Naive thymus-derived CD4-positive, alpha-beta T cell (primary cell): ENCODE results near the gene BTG4. TPM values are rescaled to one million over a fixed set of nuclear protein-coding genes. Genes with fewer than 3 reads are reported as not detected.
A peak's percentile ranks its signal among the peaks of the same experiment; 100 is the strongest.

Experiments used
- ATAC-seq: fragments of 150-1000 bp; cut with Tn5 transposase; 2 replicates; pipeline ENCODE4 v1.10.0; 2021; ENCODE audit warnings: mild to moderate bottlenecking, moderate library complexity
- CTCF ChIA-PET: fragments of 350-600 bp; sonication (Branson Sonifier 250); formaldehyde crosslinking; loops from one replicate; lab custom pipeline; 2021; ENCODE audit warnings: antibody characterized with exemption; lab: Charles Lee
- POLR2A ChIA-PET: fragments of 350-600 bp; sonication (Branson Sonifier 250); formaldehyde crosslinking; loops from one replicate; lab custom pipeline; 2021; ENCODE audit warnings: antibody characterized with exemption, inconsistent platforms; lab: Charles Lee
- DNase-seq, 9 donors: peaks; one replicate each; pipeline versions ENCODE4 v3.0.0 to v3.0.0-alpha.2; 2020 to 2022; ENCODE audit warnings: mixed read lengths in 1 of 9
- H3K27ac ChIP-seq: one replicate; pipeline ENCODE4 v1.7.0; 2013; ENCODE audit warnings: mild to moderate bottlenecking, low read depth, low read length, moderate library complexity
- H3K27me3 ChIP-seq, 2 donors: one replicate each; pipeline ENCODE4 v1.7.0; 2013; ENCODE audit warnings: low read length in 2 of 2, mild to moderate bottlenecking in 2 of 2, moderate library complexity in 2 of 2; ENCODE audit not compliant: control insufficient read depth in 2 of 2, insufficient read depth in 2 of 2
- H3K36me3 ChIP-seq, 3 experiments: 1 replicate in 2 of 3; 2 replicates in 1 of 3; pipeline ENCODE4 v1.7.0; 2013; ENCODE audit warnings: low read length in 3 of 3, mild to moderate bottlenecking in 3 of 3, moderate library complexity in 1 of 3; ENCODE audit not compliant: insufficient read depth in 3 of 3, control insufficient read depth in 2 of 3
- H3K4me1 ChIP-seq, 2 donors: one replicate each; pipeline ENCODE4 v1.7.0; 2013; ENCODE audit warnings: low read length in 2 of 2, mild to moderate bottlenecking in 2 of 2, moderate library complexity in 1 of 2; ENCODE audit not compliant: control insufficient read depth in 2 of 2, insufficient read depth in 2 of 2
- H3K4me3 ChIP-seq: 2 replicates; pipeline ENCODE4 v1.7.0; 2013; ENCODE audit warnings: mild to moderate bottlenecking, low read length
- H3K9me3 ChIP-seq, 3 experiments: 1 replicate in 2 of 3; 2 replicates in 1 of 3; pipeline ENCODE4 v1.7.0; 2013; ENCODE audit warnings: low read length in 3 of 3; ENCODE audit not compliant: control insufficient read depth in 2 of 3
- H3K27ac Mint-ChIP-seq, 9 donors: one replicate each; pipeline ENCODE4 v1.8.0; 2020 to 2022; ENCODE audit warnings: mixed read lengths in 9 of 9, mild to moderate bottlenecking in 8 of 9, moderate library complexity in 5 of 9, inconsistent platforms in 2 of 9
- H3K27me3 Mint-ChIP-seq, 5 donors: one replicate each; pipeline ENCODE4 v1.8.0; 2021 to 2022; ENCODE audit warnings: mixed read lengths in 5 of 5, mild to moderate bottlenecking in 1 of 5
- H3K36me3 Mint-ChIP-seq, 5 donors: one replicate each; pipeline ENCODE4 v1.8.0; 2020 to 2022; ENCODE audit warnings: mixed read lengths in 5 of 5, mild to moderate bottlenecking in 3 of 5, inconsistent platforms in 1 of 5
- H3K4me1 Mint-ChIP-seq, 7 donors: one replicate each; pipeline ENCODE4 v1.8.0; 2020 to 2022; ENCODE audit warnings: mixed read lengths in 7 of 7, mild to moderate bottlenecking in 3 of 7, inconsistent platforms in 1 of 7
- H3K4me3 Mint-ChIP-seq, 10 donors: one replicate each; pipeline ENCODE4 v1.8.0; 2020 to 2022; ENCODE audit warnings: mild to moderate bottlenecking in 10 of 10, mixed read lengths in 10 of 10, moderate library complexity in 6 of 10, inconsistent platforms in 2 of 10
- H3K9me3 Mint-ChIP-seq, 11 donors: one replicate each; pipeline ENCODE4 v1.8.0; 2020 to 2022; ENCODE audit warnings: mixed read lengths in 11 of 11, mild to moderate bottlenecking in 4 of 11, inconsistent platforms in 1 of 11, moderate library complexity in 1 of 11
- intact Hi-C, 2 donors: fragments of 100-400 bp; cut with micrococcal nuclease; formaldehyde crosslinking; loops; one replicate each; pipeline ENCODE4 v1.15.1; 2023
- polyA plus RNA-seq, 2 donors: library from polyadenylated mRNA; unstranded; fragments of 300-500 nt; fragmentation: Illumina TruSeq; gene quantifications; one replicate each; pipeline ENCODE4 v1.2.3, GENCODE V29; 2021
- total RNA-seq, 6 experiments: library from RNA in 5 of 6; stranded (reverse) in 5 of 6; gene quantifications; 1 replicate in 5 of 6; 2 replicates in 1 of 6; pipeline ENCODE4 v1.2.3 and lab custom pipeline; 2021 to 2026

Gene BTG4
- total RNA-seq = not detected
- not detected for polyA plus RNA-seq
- not detected for total RNA-seq (lab: John Stamatoyannopoulos, UW)

GRCh38 chr11:111512296-111513239 lies at the start of gene BTG4:
BTG4 (minus strand) TSS chr11:111512386; CDS start chr11:111498776, 13,610 bp downstream.
- peaks cover 0 to 4% (median 2%) of the 10 kb centered on the region in 5 donors for H3K36me3 Mint-ChIP-seq
- H3K27ac Mint-ChIP-seq = peak within 1 kb of the TSS in 1 of 9 donors; percentile 44
- H3K9me3 Mint-ChIP-seq = peaks cover 0 to 4% (median 0%) of the 10 kb centered on the region in 11 donors
- peaks cover 5 to 10% of the 10 kb centered on the region in 2 donors for H3K27me3 ChIP-seq
- H3K9me3 ChIP-seq = no peaks in the 10 kb centered on the region
- H3K27ac ChIP-seq = no peak within 1 kb of the TSS
- intact Hi-C loops = loop anchor here (1.0 to 2.0 kb wide), 3 partner anchors 14 to 29 kb away; partner anchors contain the start of gene LAYN (in 1 of the 2)
- H3K4me3 Mint-ChIP-seq = peak within 1 kb of the TSS; percentile 22 to 83 (median 66)
- H3K27me3 Mint-ChIP-seq = peaks cover 48 to 69% (median 54%) of the 10 kb centered on the region in 5 donors
- ChIA-PET CTCF (interaction anchor here (0.7 kb wide), 1 partner anchor 11 kb away, joined by 3 read pairs; no protein-coding TSS in a partner anchor), POLR2A (no interaction called here)
- H3K4me1 ChIP-seq = peaks cover 0 to 3% of the 10 kb centered on the region in 2 donors
- no peaks in the 10 kb centered on the region for H3K36me3 ChIP-seq
- H3K4me1 Mint-ChIP-seq = peaks cover 0 to 19% (median 12%) of the 10 kb centered on the region in 7 donors
- ATAC-seq = peak; percentile 53
- peak in 8 of 9 donors; percentile 2 to 38 (median 12) for DNase-seq
- H3K4me3 ChIP-seq = no peak within 1 kb of the TSS

GRCh38 chr11:111561791-111562325 lies 49.7 kb upstream of the BTG4 start:
- Mint-ChIP-seq H3K27ac (no peak overlapping the region), H3K4me1 (peaks cover 0 to 1% (median 0%) of the 10 kb centered on the region in 7 donors), H3K4me3 (no peak overlapping the region), H3K9me3 (peaks cover 0 to 2% (median 0%) of the 10 kb centered on the region in 11 donors), H3K36me3 (peaks cover 0 to 4% (median 0%) of the 10 kb centered on the region in 5 donors), H3K27me3 (peaks cover 0 to 6% (median 0%) of the 10 kb centered on the region in 5 donors)
- Histone ChIP-seq H3K27me3 (no peaks in the 10 kb centered on the region), H3K9me3 (no peaks in the 10 kb centered on the region), H3K4me1 (no peaks in the 10 kb centered on the region), H3K4me3 (no peak overlapping the region), H3K27ac (no peak overlapping the region), H3K36me3 (no peaks in the 10 kb centered on the region)
- DNase-seq = no peak
- ChIA-PET CTCF (interaction anchor here (0.7 to 2.4 kb wide), 4 partner anchors 10 to 400 kb away, joined by 3 to 9 read pairs (median 5); no protein-coding TSS in a partner anchor), POLR2A (no interaction called here)
- no peak for ATAC-seq
- intact Hi-C loops = no loop called here

DNA sequence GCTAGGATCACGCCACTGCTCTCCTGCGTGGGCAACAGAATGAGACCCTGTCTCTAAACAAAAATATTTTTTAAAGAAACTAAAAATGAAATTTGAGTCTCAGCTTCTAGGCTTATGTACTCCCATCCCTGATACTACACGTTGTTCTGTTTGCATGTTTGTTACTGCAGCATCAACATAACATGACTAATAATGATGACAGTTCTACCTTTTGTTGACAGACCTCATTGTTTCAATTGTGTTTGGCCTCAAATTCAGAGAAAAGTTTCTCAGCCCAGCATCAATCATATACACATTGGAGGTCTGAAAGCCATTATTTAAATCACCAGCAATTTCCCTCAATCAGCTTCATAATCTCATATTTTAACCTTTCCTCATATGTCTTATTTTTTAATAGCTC lies 49.1 kb upstream of the BTG4 start:
- Histone ChIP-seq H3K9me3 (peaks cover 0 to 1% (median 0%) of the 10 kb centered on the region in 3 experiments), H3K27ac (no peak overlapping the region), H3K4me1 (no peaks in the 10 kb centered on the region), H3K4me3 (no peak overlapping the region), H3K27me3 (no peaks in the 10 kb centered on the region), H3K36me3 (no peaks in the 10 kb centered on the region)
- peaks cover 0 to 7% (median 0%) of the 10 kb centered on the region in 5 donors for H3K36me3 Mint-ChIP-seq
- DNase-seq (no peak), ATAC-seq (no peak)
- CTCF ChIA-PET = interaction anchor here (0.7 to 1.9 kb wide), 4 partner anchors 11 to 401 kb away, joined by 3 to 7 read pairs (median 4); no protein-coding TSS in a partner anchor
- POLR2A ChIA-PET = interaction anchor here (0.7 kb wide), 1 partner anchor 287 kb away, joined by 3 read pairs; no protein-coding TSS in a partner anchor
- no peak overlapping the region for H3K4me3 Mint-ChIP-seq
- peaks cover 0 to 6% (median 0%) of the 10 kb centered on the region in 5 donors for H3K27me3 Mint-ChIP-seq
- H3K9me3 Mint-ChIP-seq = peaks cover 0 to 7% (median 3%) of the 10 kb centered on the region in 11 donors
- H3K27ac Mint-ChIP-seq = no peak overlapping the region
- intact Hi-C loops = no loop called here
- H3K4me1 Mint-ChIP-seq = peaks cover 0 to 1% (median 0%) of the 10 kb centered on the region in 7 donors

- H3K4me1 Mint-ChIP-seq = peaks cover 0 to 1% (median 0%) of the 10 kb centered on the region in 7 donors
- Histone ChIP-seq H3K27ac (no peak overlapping the region), H3K4me3 (no peak overlapping the region), H3K36me3 (no peaks in the 10 kb centered on the region), H3K4me1 (no peaks in the 10 kb centered on the region), H3K27me3 (no peaks in the 10 kb centered on the region), H3K9me3 (peaks cover 0 to 5% (median 0%) of the 10 kb centered on the region in 3 experiments)
- POLR2A ChIA-PET = interaction anchor here (0.7 kb wide), 1 partner anchor 287 kb away, joined by 3 read pairs; no protein-coding TSS in a partner anchor
- DNase-seq = no peak
- no peak overlapping the region for H3K4me3 Mint-ChIP-seq
- intact Hi-C loops = no loop called here
- CTCF ChIA-PET = interaction anchor here (1.0 to 1.9 kb wide), 3 partner anchors 216 to 282 kb away, joined by 5 to 7 read pairs (median 6); no protein-coding TSS in a partner anchor
- ATAC-seq = no peak
- H3K27me3 Mint-ChIP-seq = peaks cover 0 to 6% (median 0%) of the 10 kb centered on the region in 5 donors
- peaks cover 0 to 10% (median 6%) of the 10 kb centered on the region in 11 donors for H3K9me3 Mint-ChIP-seq
- peaks cover 0 to 9% (median 0%) of the 10 kb centered on the region in 5 donors for H3K36me3 Mint-ChIP-seq
- H3K27ac Mint-ChIP-seq = no peak overlapping the region
These were observed 48.6 kb upstream of the BTG4 start for GRCh38 chr11:111560800-111561199.

DNA sequence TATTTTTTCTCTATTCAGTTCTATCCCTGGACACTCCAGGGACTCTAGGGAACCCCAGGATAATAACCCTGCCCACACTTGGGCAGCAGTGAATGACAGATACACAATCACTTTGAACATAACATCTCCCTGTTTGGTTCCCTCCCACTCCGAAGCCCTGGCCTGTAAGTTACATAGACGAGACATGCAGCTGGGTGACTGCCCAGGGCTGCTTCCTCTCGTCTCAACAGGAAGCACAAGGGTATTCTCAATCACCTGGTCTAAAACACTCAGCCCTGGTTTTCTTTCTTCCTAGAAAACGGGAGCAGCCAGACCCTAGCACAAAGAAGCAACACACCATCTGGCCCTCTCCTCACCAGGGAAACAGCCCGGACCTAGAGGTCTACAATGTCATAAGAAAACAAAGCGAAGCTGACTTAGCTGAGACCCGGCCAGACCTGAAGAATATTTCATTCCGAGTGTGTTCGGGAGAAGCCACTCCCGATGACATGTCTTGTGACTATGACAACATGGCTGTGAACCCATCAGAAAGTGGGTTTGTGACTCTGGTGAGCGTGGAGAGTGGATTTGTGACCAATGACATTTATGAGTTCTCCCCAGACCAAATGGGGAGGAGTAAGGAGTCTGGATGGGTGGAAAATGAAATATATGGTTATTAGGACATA lies 47.7 kb upstream of the BTG4 start:
- Mint-ChIP-seq H3K27me3 (peaks cover 0 to 6% (median 4%) of the 10 kb centered on the region in 5 donors), H3K4me3 (no peak overlapping the region), H3K36me3 (peaks cover 0 to 13% (median 6%) of the 10 kb centered on the region in 5 donors), H3K9me3 (peaks cover 0 to 17% (median 10%) of the 10 kb centered on the region in 11 donors), H3K27ac (no peak overlapping the region), H3K4me1 (peaks cover 0 to 1% (median 0%) of the 10 kb centered on the region in 7 donors)
- no peaks in the 10 kb centered on the region for H3K27me3 ChIP-seq
- POLR2A ChIA-PET = no interaction called here
- ATAC-seq (no peak), DNase-seq (no peak)
- no peaks in the 10 kb centered on the region for H3K36me3 ChIP-seq
- CTCF ChIA-PET = interaction anchor here (1.0 to 1.9 kb wide), 2 partner anchors 217 to 280 kb away, joined by 5 to 6 read pairs; no protein-coding TSS in a partner anchor
- H3K4me3 ChIP-seq = no peak overlapping the region
- H3K9me3 ChIP-seq = peaks cover 0 to 5% (median 0%) of the 10 kb centered on the region in 3 experiments
- intact Hi-C loops = no loop called here
- no peaks in the 10 kb centered on the region for H3K4me1 ChIP-seq
- no peak overlapping the region for H3K27ac ChIP-seq
